PC-9 (cell line): ENCODE results near the gene IFNGR2. TPM values are rescaled to one million over a fixed set of nuclear protein-coding genes. Genes with fewer than 3 reads are reported as not detected.

Experiments used
- BruUV-seq: library from RNA; stranded (reverse); fragments of 400-500 nt; replicated peaks from 2 replicates; lab custom pipeline; 2021; lab: Mats Ljungman, UMichigan
- CTCF ChIA-PET: fragments of 300-600 bp; sonication (Branson Sonifier 250); formaldehyde crosslinking; loops from one replicate; lab custom pipeline; 2022; ENCODE audit warnings: antibody characterized with exemption; lab: Charles Lee
- POLR2A ChIA-PET: fragments of 300-600 bp; sonication (Branson Sonifier 250); formaldehyde crosslinking; loops from one replicate; lab custom pipeline; 2022; ENCODE audit warnings: antibody characterized with exemption; ENCODE audit not compliant: unreplicated experiment; lab: Charles Lee
- DNase-seq, 2 experiments: peaks; one replicate each; pipeline versions ENCODE4 v3.0.0 to v3.0.0-alpha.2; 2015 to 2022; ENCODE audit warnings: mixed read lengths in 1 of 2
- H2AFZ ChIP-seq: fragments of 200-600 bp; sonication (generic); 2 replicates; pipeline ENCODE4 v1.8.1; 2017; ENCODE audit warnings: antibody characterized with exemption
- H3F3A ChIP-seq: fragments of 200-600 bp; sonication (generic); 2 replicates; pipeline ENCODE4 v1.8.1; 2017; ENCODE audit warnings: antibody characterized with exemption, mild to moderate bottlenecking, low read depth; ENCODE audit not compliant: insufficient read depth
- H3K27ac ChIP-seq: fragments of 200-600 bp; sonication (generic); 2 replicates; pipeline ENCODE4 v1.6.1; 2016; ENCODE audit warnings: mixed run types
- H3K27me3 ChIP-seq: fragments of 200-600 bp; sonication (generic); 2 replicates; pipeline ENCODE4 v1.6.1; 2016; ENCODE audit warnings: low read depth, mixed run types; ENCODE audit not compliant: insufficient read depth
- H3K36me3 ChIP-seq: fragments of 200-600 bp; sonication (generic); 2 replicates; pipeline ENCODE4 v1.6.1; 2016; ENCODE audit warnings: low read depth, mixed run types
- H3K4me1 ChIP-seq: fragments of 200-600 bp; sonication (generic); replicated peaks from 2 replicates; pipeline ENCODE4 v1.6.1; 2016; ENCODE audit warnings: mixed run types; ENCODE audit not compliant: insufficient read depth
- H3K4me2 ChIP-seq: fragments of 200-600 bp; sonication (generic); 2 replicates; pipeline ENCODE4 v1.6.1; 2017; ENCODE audit warnings: mixed run types
- H3K4me3 ChIP-seq: fragments of 200-600 bp; sonication (generic); 2 replicates; pipeline ENCODE4 v1.6.1; 2016; ENCODE audit warnings: mixed run types
- H3K79me2 ChIP-seq: fragments of 200-600 bp; sonication (generic); 2 replicates; pipeline ENCODE4 v1.6.1; 2017; ENCODE audit warnings: low read depth, mixed run types
- H3K9me2 ChIP-seq: fragments of 200-600 bp; sonication (generic); 2 replicates; pipeline ENCODE4 v1.8.1; 2017; ENCODE audit warnings: mild to moderate bottlenecking; ENCODE audit not compliant: insufficient read depth
- H3K9me3 ChIP-seq: fragments of 200-600 bp; sonication (generic); 2 replicates; pipeline ENCODE4 v1.8.1; 2016; ENCODE audit warnings: low read depth; ENCODE audit not compliant: insufficient read depth
- H4K20me1 ChIP-seq: fragments of 200-600 bp; sonication (generic); 2 replicates; pipeline ENCODE4 v1.8.1; 2017; ENCODE audit not compliant: insufficient read depth
- EZH2 ChIP-seq: fragments of 200-600 bp; sonication (generic); IDR thresholded peaks from 2 replicates; pipeline ENCODE4 v1.8.0; 2017; ENCODE audit warnings: antibody characterized with exemption, low read depth
- intact Hi-C: fragments of 100-400 bp; cut with micrococcal nuclease; formaldehyde crosslinking; loops from one replicate; pipeline ENCODE4 v1.10.0; 2022; ENCODE audit not compliant: unreplicated experiment
- total RNA-seq: library from RNA; stranded (reverse); gene quantifications from 2 replicates; pipeline ENCODE4 v1.2.3, GENCODE V29; 2021
- TF ChIP-seq, protein P1 (sequence below): fragments of 200-600 bp; sonication (generic); conservative IDR thresholded peaks from 2 replicates; pipeline ENCODE4 v1.6.1; 2017; ENCODE audit warnings: mixed run types, antibody characterized with exemption, mild to moderate bottlenecking, moderate library complexity

IFNGR2 gene
- total RNA-seq, 1 experiment from 2014 or later, result 16.0 TPM

DNA sequence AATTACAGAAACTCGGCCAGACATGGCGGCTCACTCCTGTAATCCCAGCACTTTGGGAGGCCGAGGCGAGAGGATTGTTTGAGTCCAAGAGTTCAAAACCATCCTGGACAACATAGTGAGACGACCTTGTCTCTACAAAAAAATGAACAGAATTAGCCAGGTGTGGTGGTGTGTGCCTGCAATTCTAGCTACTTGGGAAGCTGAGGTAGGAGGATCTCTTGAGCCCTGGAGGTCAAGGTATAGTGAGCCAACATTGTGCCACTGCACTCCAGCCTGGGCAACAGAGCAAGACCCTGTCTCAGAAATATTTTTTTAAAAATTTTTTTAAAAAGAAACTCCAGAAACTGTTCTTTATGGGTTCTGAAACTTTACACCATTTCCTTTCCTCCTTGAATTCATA is 38.4 kb upstream of the IFNGR2 start:
- TF ChIP-seq, protein P1, sequence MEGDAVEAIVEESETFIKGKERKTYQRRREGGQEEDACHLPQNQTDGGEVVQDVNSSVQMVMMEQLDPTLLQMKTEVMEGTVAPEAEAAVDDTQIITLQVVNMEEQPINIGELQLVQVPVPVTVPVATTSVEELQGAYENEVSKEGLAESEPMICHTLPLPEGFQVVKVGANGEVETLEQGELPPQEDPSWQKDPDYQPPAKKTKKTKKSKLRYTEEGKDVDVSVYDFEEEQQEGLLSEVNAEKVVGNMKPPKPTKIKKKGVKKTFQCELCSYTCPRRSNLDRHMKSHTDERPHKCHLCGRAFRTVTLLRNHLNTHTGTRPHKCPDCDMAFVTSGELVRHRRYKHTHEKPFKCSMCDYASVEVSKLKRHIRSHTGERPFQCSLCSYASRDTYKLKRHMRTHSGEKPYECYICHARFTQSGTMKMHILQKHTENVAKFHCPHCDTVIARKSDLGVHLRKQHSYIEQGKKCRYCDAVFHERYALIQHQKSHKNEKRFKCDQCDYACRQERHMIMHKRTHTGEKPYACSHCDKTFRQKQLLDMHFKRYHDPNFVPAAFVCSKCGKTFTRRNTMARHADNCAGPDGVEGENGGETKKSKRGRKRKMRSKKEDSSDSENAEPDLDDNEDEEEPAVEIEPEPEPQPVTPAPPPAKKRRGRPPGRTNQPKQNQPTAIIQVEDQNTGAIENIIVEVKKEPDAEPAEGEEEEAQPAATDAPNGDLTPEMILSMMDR, result no peak
- TF ChIP-seq EZH2, result no peak
- no TSS peak for BruUV-seq
- Histone ChIP-seq H3F3A (peaks cover 10% of the 10 kb centered on the region; the same call in 1 of the 2 replicates), H3K4me2 (no peak overlapping the region), H3K36me3 (no peaks in the 10 kb centered on the region), H3K4me3 (no peak overlapping the region), H2AFZ (no peak overlapping the region), H3K79me2 (no peaks in the 10 kb centered on the region), H3K9me2 (no peaks in the 10 kb centered on the region), H3K4me1 (0 out of 2 replicates have a peak, but pooled peaks cover 6% of the 10 kb centered on the region), H3K27me3 (no peaks in the 10 kb centered on the region), H4K20me1 (no peaks in the 10 kb centered on the region), H3K27ac (no peak overlapping the region), H3K9me3 (peaks cover 4% of the 10 kb centered on the region; the same call in 1 of the 2 replicates)
- no peak for DNase-seq
- POLR2A ChIA-PET, result no interaction called here
- CTCF ChIA-PET, result no interaction called here
- intact Hi-C loops, result no loop called here

DNA sequence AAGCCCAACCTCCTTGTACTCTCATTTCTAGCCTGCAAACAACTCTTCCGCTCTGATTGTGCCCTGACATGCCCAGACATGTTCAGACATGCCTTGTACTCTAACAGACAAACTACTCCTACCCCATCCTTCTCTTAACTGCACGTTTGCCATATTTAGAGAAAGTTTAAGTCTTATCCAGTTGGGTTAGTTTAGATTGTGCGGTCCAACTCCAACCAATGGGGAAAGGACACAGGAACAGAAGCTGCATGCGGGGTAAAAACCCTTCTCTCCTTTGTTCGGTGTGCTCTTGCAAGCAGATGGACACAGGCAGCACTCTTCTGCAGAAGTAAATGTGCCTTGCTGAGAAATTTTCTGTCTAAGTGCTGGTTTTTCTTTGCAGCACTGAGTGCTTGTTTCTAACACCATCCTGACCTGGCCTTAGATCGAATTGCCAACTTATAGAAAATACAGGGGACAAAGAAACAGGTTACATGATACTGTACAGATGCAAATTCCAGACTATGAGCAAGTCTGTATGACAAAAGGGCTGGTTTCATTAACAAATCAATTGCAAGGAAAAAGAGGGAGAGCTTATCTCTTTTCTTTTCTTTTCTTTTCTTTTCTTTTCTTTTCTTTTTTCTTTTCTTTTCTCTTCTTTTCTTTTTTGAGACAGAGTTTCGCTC is 35.8 kb upstream of the IFNGR2 start:
- Histone ChIP-seq H3K27ac (no peak overlapping the region), H3K9me2 (no peaks in the 10 kb centered on the region), H3K4me1 (no peaks in the 10 kb centered on the region), H3K4me2 (no peak overlapping the region), H3F3A (no peaks in the 10 kb centered on the region), H3K4me3 (no peak overlapping the region), H3K27me3 (no peaks in the 10 kb centered on the region), H3K9me3 (peaks cover 4% of the 10 kb centered on the region; the same call in 1 of the 2 replicates), H3K36me3 (no peaks in the 10 kb centered on the region), H2AFZ (no peak overlapping the region), H3K79me2 (no peaks in the 10 kb centered on the region), H4K20me1 (no peaks in the 10 kb centered on the region)
- intact Hi-C loops, result no loop called here
- CTCF ChIA-PET, result no interaction called here
- POLR2A ChIA-PET, result interaction anchor here (0.6 kb wide), 1 partner anchor 15 kb away, joined by 28 read pairs; no protein-coding TSS in a partner anchor
- no peak for TF ChIP-seq EZH2
- TF ChIP-seq, protein P1, result no peak
- BruUV-seq, result no TSS peak
- DNase-seq, result no peak

DNA sequence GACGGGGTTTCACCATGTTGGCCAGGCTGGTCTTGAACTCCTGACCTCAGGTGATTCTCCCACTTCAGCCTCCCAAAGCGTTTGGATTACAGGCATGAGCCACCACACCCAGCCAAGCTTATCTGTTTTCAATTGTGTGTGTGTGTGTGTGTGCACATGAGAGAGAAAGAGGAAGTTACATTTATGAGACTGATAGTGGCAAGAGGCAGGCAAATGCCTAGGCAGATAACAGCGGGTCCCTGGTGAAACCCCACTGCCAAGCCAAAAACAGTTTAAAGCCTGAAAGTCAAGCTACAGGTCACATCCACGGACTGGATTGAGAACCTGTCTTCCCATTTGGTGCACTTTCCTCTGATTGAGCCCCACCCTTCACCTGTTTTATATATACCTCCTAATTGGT is 35.1 kb upstream of the IFNGR2 start:
- intact Hi-C loops, result no loop called here
- Histone ChIP-seq H3F3A (peaks cover 3% of the 10 kb centered on the region; the same call in 1 of the 2 replicates), H3K27ac (no peak overlapping the region), H3K4me2 (no peak overlapping the region), H3K79me2 (no peaks in the 10 kb centered on the region), H3K9me2 (no peaks in the 10 kb centered on the region), H2AFZ (no peak overlapping the region), H3K4me3 (no peak overlapping the region), H3K36me3 (no peaks in the 10 kb centered on the region), H3K4me1 (no peaks in the 10 kb centered on the region), H3K27me3 (no peaks in the 10 kb centered on the region), H4K20me1 (no peaks in the 10 kb centered on the region), H3K9me3 (peaks cover 4% of the 10 kb centered on the region; the same call in 1 of the 2 replicates)
- DNase-seq, result no peak
- BruUV-seq, result no TSS peak
- TF ChIP-seq, protein P1, result no peak
- no peak for TF ChIP-seq EZH2
- ChIA-PET POLR2A (no interaction called here), CTCF (no interaction called here)
